Gastroesophageal sphincter (tissue), 4 donors: Measurements from ENCODE around the gene IFIT1. TPM values are rescaled to one million over a fixed set of nuclear protein-coding genes. Genes with fewer than 3 reads are reported as not detected.
"Not testable (repeated sequence)": the region's sequence is repeated elsewhere in the genome, so short reads cannot be mapped to it uniquely, and the experiment has no call there.

ENCODE experiments used
- ATAC-seq: fragments of 150-250 bp; one replicate; pipeline ENCODE4 v1.9.1; 2016; ENCODE audit warnings: mild to moderate bottlenecking, moderate library complexity
- H3K27ac ChIP-seq, 4 donors: fragments of 200-600 bp; sonication (generic) in 3 of 4; 1 replicate in 3 of 4; 2 replicates in 1 of 4; pipeline ENCODE4 v1.5.1; 2016 to 2019
- H3K27me3 ChIP-seq: fragments of 200-600 bp; sonication (generic); one replicate; pipeline ENCODE4 v1.5.1; 2019
- H3K36me3 ChIP-seq, 2 donors: fragments of 200-600 bp; sonication (generic); one replicate each; pipeline ENCODE4 v1.5.1; 2019; ENCODE audit warnings: control low read depth in 1 of 2
- H3K4me1 ChIP-seq, 3 donors: fragments of 200-600 bp; sonication (generic); 1 replicate in 2 of 3; 2 replicates in 1 of 3; pipeline ENCODE4 v1.5.1; 2016 to 2019; ENCODE audit warnings: control low read depth in 2 of 3
- H3K4me3 ChIP-seq, 2 donors: fragments of 200-600 bp; sonication (generic); one replicate each; pipeline ENCODE4 v1.5.1; 2019; ENCODE audit warnings: mild to moderate bottlenecking in 1 of 2, moderate library complexity in 1 of 2
- H3K9me3 ChIP-seq, 3 donors: fragments of 200-600 bp; sonication (generic); one replicate each; pipeline ENCODE4 v1.5.1; 2017 to 2019; ENCODE audit warnings: control low read depth in 2 of 3
- EP300 ChIP-seq: sonication (generic); formaldehyde crosslinking; IDR thresholded peaks from one replicate; pipeline ENCODE4 v1.6.1; 2017; ENCODE audit warnings: antibody characterized with exemption, mild to moderate bottlenecking
- POLR2A ChIP-seq, 2 donors: fragments of 450-650 bp; IDR thresholded peaks; one replicate each; pipeline ENCODE4 v1.6.1; 2017; ENCODE audit warnings: antibody characterized with exemption in 2 of 2, mild to moderate bottlenecking in 2 of 2, moderate library complexity in 1 of 2
- POLR2AphosphoS5 ChIP-seq: sonication (generic); formaldehyde crosslinking; IDR thresholded peaks from one replicate; pipeline ENCODE4 v1.6.1; 2017; ENCODE audit warnings: antibody characterized with exemption
- WGBS, 2 donors: methylation state at CpG; one replicate each; pipeline ENCODE4 v1.1.5; 2018; ENCODE audit warnings: low coverage in 1 of 2; 5-methylcytosine and 5-hydroxymethylcytosine counted together
- total RNA-seq, 4 donors: library from RNA; depleted of rRNA; stranded (reverse); fragments of >200 nt; gene quantifications; one replicate each; pipeline ENCODE4 v1.1.0, GENCODE V29; 2016
- TF ChIP-seq, protein P1 (sequence below), 4 experiments: fragments of 200-600 bp in 2 of 4; fragments of 450-650 bp in 2 of 4; sonication (generic) in 1 of 4; IDR thresholded peaks; one replicate each; pipeline ENCODE4 v1.5.1; 2017 to 2019; ENCODE audit warnings: antibody characterized with exemption in 4 of 4, mild to moderate bottlenecking in 2 of 4, moderate library complexity in 2 of 4

The IFIT1 gene
- total RNA-seq, 4 donors from 2014 or later = 10.3 to 16.5 (median 15.2) TPM

DNA sequence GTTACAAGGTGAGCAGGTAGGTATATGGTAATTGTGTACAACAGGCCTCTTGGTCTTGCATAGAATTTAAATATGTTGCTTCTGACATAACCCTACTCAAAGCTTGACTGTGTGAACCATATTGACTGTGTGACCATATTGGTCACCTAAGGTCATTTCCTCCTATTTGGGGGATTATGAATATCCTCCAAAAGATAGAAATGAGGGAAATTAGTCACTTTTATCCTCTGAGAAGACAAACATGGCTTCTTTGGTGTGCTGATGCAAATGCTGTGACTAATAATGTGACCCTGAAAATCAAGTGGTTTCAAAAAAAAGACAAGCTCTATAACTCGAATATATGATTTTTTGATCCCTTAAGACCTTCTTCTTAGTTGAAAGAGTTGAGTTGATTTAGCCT, 49.9 kb downstream of the IFIT1 start:
- 80 to 100% methylated on average over 1 of the region's 1 CpG for WGBS, 2 donors
- H3K27ac ChIP-seq = no peak overlapping the region
- H3K4me1 ChIP-seq = no peaks in the 10 kb centered on the region
- no peak overlapping the region for H3K4me3 ChIP-seq
- no peaks in the 10 kb centered on the region for H3K36me3 ChIP-seq
- H3K9me3 ChIP-seq = peaks cover 0 to 8% (median 0%) of the 10 kb centered on the region in 3 donors
- no peaks in the 10 kb centered on the region for H3K27me3 ChIP-seq
- TF ChIP-seq POLR2AphosphoS5 (no peak), POLR2A (IDR thresholded peaks at IDR 0.05) (no peak)
- no peak for ATAC-seq

DNA sequence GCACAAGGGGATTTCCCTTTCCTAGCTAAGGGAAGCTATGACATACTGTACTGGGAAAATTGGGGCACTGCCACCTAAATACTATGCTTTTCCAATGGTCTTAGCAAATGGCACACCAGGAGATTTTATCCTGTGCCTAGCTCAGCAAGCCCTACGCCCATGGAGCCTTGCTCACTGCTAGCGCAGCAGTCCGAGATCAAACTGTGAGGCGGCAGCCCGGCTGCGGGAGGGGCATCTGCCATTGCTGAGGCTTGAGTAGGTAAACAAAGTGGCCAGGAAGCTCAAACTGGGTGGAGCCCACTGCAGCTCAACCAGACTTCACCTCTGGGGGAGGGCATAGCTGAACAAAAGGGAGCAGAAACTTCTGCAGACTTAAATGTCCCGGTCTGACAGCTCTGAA, 52.4 kb downstream of the IFIT1 start:
- not testable (repeated sequence) for H3K4me3 ChIP-seq, ATAC-seq

DNA sequence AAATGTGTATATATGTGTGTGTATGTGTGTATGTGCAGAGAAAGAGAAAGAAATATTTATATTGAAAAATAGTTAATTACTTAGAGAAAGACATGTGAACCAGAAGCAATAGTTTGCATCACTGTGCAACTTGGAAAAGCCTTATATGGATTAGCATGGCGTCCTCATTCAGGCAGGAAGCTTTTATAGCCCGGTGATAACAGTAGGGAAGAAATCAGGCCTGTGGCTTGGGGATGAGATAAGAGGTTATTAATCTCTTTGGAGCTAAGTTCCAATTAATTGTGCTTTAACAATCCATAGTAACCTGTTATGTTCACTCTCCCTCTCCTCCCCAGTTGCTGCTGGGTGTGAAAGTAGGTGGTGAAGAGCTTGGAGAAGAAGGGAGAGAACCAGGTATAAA, 58.5 kb downstream of the IFIT1 start:
- no peak overlapping the region for H3K27ac ChIP-seq
- no peaks in the 10 kb centered on the region for H3K4me1 ChIP-seq
- WGBS, 2 donors = 66 to 90% methylated on average over 2 of the region's 2 CpGs
- no peak for ATAC-seq
- no peak overlapping the region for H3K4me3 ChIP-seq
- no peak for TF ChIP-seq POLR2A (IDR thresholded peaks at IDR 0.05)
- no peak for TF ChIP-seq POLR2AphosphoS5
- no peak for TF ChIP-seq EP300
- TF ChIP-seq, protein P1, sequence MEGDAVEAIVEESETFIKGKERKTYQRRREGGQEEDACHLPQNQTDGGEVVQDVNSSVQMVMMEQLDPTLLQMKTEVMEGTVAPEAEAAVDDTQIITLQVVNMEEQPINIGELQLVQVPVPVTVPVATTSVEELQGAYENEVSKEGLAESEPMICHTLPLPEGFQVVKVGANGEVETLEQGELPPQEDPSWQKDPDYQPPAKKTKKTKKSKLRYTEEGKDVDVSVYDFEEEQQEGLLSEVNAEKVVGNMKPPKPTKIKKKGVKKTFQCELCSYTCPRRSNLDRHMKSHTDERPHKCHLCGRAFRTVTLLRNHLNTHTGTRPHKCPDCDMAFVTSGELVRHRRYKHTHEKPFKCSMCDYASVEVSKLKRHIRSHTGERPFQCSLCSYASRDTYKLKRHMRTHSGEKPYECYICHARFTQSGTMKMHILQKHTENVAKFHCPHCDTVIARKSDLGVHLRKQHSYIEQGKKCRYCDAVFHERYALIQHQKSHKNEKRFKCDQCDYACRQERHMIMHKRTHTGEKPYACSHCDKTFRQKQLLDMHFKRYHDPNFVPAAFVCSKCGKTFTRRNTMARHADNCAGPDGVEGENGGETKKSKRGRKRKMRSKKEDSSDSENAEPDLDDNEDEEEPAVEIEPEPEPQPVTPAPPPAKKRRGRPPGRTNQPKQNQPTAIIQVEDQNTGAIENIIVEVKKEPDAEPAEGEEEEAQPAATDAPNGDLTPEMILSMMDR (IDR thresholded peaks at IDR 0.05) = no peak
- H3K36me3 ChIP-seq = no peaks in the 10 kb centered on the region
- no peaks in the 10 kb centered on the region for H3K9me3 ChIP-seq
- H3K27me3 ChIP-seq = no peaks in the 10 kb centered on the region

More for the DNA sequence above, 52.4 kb downstream of the IFIT1 start:
- no CpG with 5 or more reads among the region's 7 CpGs for WGBS, 2 donors
- H3K27me3 ChIP-seq, H3K4me1 ChIP-seq, H3K36me3 ChIP-seq, H3K27ac ChIP-seq, H3K9me3 ChIP-seq: not testable (repeated sequence)

DNA sequence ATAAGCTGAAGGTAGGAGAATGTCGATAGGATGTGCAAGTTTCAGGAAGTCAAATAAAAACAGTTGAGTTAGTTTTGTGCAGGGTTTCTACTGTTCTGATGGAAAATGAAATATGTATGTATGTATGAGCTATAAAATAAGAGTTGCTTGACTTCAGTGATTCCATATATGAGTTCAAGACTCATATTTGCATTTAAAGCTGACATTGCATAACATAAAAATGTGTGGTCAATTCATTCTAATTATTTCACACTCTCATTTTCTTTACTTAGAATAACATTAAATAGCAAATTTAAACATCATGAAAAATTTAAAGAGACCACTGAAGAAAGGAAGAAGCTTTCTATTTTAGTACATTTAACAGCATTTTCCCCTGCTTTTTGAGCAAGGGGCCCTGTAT, 59.8 kb downstream of the IFIT1 start:
- TF ChIP-seq, protein P1 (IDR thresholded peaks at IDR 0.05) = no peak
- TF ChIP-seq EP300 (no peak), POLR2AphosphoS5 (no peak), POLR2A (IDR thresholded peaks at IDR 0.05) (no peak)
- Histone ChIP-seq H3K36me3 (no peaks in the 10 kb centered on the region), H3K9me3 (no peaks in the 10 kb centered on the region), H3K27me3 (no peaks in the 10 kb centered on the region), H3K4me1 (no peaks in the 10 kb centered on the region), H3K27ac (no peak overlapping the region), H3K4me3 (no peak overlapping the region)
- no peak for ATAC-seq
- 57 to 80% methylated on average over 1 of the region's 1 CpG for WGBS, 2 donors

DNA sequence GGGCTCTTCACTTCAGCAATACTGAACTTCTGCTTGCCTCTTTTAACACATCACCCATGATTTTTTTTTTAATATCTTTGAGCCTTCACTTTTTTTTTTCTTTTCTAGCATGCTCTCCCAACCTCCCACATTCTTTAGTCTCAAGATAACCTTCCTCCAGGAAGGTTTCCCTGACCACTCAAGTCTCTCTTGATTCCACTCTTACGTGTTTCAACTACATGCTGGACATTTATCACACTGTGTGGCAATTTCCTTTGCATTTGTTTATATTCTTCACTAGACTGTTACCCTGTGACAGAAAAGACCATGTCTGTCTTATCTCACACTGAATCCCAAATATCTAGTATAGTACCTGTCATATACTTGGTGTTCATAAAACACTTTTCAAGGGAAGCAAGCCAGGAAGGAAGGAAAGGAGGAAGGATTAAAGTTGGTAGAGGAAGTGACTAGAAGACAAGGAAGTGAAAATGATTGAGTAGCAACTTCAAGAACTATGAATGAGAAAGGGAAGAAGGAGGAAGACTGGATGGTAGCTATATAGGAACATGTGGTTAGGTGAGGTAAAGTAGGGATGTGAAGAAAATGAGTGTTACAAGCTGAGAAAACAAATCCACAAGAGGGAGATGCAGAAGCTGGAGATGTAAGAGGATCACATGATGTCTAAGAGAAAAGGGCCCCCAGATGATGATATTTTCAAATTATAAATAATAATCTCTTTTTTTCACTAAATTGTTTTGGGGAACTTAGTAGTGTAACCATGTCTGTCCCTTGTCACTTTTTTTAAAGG, 62.3 kb downstream of the IFIT1 start:
- Histone ChIP-seq H3K27me3 (no peaks in the 10 kb centered on the region), H3K9me3 (no peaks in the 10 kb centered on the region), H3K27ac (no peak overlapping the region), H3K4me1 (peaks cover 0 to 13% (median 2%) of the 10 kb centered on the region in 3 donors), H3K36me3 (no peaks in the 10 kb centered on the region), H3K4me3 (no peak overlapping the region)
- TF ChIP-seq EP300 = no peak
- TF ChIP-seq POLR2A (IDR thresholded peaks at IDR 0.05) = no peak
- TF ChIP-seq POLR2AphosphoS5 = no peak
- no peak for ATAC-seq
- 61% methylated on average over 1 of the region's 1 CpG; no CpG with 5 or more reads in 1 of the 2 donors for WGBS, 2 donors

Other genes starting within 250 kb of the IFIT1 start
- 10 to 100 TPM in 1 of 4 donors, 1 to 10 TPM in 2, under 1 TPM in 1; 0.93 to 16.8 (median 1.5) TPM for gene CH25H, start 185.3 kb upstream of the IFIT1 start, total RNA-seq
- 10 to 100 TPM; 15.7 to 46.0 (median 22.3) TPM for gene LIPA, start 140.8 kb upstream of the IFIT1 start, total RNA-seq
- gene IFIT2, start 90.6 kb upstream of the IFIT1 start, total RNA-seq = 1 to 10 TPM; 3.2 to 5.3 (median 3.8) TPM
- gene IFIT3, start 64.6 kb upstream of the IFIT1 start, total RNA-seq = 10 to 100 TPM in 2 of 4 donors, 1 to 10 TPM in 2; 8.1 to 15.5 (median 11.9) TPM
- gene IFIT1B, start 14.6 kb upstream of the IFIT1 start, total RNA-seq = not detected
- gene IFIT5, start 21.9 kb downstream of the IFIT1 start, total RNA-seq = 10 to 100 TPM; 14.9 to 30.0 (median 27.3) TPM
- gene SLC16A12, start 143.0 kb downstream of the IFIT1 start, total RNA-seq = 10 to 100 TPM in 1 of 4 donors, 1 to 10 TPM in 3; 1.7 to 11.7 (median 2.4) TPM